ENCODE results near the gene ADAMTS8.

ADAMTS8 gene

DNA sequence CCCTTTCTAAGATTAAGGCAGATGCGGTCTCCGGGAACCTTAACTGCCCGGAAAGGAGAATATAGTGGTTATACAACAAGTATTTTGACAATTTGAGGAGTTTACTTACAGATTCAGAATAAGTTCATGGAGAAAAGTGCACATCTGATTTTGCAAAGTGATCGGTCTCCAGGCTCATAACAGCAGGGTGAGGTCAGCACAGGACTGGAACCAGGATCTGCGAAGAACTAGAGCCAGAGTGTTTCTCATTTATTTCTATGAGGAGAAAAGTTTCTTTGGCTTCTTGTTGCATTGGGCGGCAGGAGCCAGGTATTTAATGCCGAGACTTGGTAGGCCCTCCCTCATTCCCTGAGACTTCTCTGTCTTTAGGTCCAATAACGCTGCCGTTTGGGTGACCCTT, 23.8 kb upstream of the ADAMTS8 start:
- Mint-ChIP-seq H3K4me3 (peak overlapping the region; percentile 96 to 98 (median 98)), H3K4me1 (peaks cover 63% of the 10 kb centered on the region), H3K27ac (peak overlapping the region; percentile 31 to 82 (median 54)), H3K27me3 (ENCODE audit: low read depth) (peaks cover 15% of the 10 kb centered on the region), H3K9me3 (no peaks in the 10 kb centered on the region), H3K36me3 (ENCODE audit: low read depth) (peaks cover 50% of the 10 kb centered on the region)
- TF ChIP-seq, protein P1, sequence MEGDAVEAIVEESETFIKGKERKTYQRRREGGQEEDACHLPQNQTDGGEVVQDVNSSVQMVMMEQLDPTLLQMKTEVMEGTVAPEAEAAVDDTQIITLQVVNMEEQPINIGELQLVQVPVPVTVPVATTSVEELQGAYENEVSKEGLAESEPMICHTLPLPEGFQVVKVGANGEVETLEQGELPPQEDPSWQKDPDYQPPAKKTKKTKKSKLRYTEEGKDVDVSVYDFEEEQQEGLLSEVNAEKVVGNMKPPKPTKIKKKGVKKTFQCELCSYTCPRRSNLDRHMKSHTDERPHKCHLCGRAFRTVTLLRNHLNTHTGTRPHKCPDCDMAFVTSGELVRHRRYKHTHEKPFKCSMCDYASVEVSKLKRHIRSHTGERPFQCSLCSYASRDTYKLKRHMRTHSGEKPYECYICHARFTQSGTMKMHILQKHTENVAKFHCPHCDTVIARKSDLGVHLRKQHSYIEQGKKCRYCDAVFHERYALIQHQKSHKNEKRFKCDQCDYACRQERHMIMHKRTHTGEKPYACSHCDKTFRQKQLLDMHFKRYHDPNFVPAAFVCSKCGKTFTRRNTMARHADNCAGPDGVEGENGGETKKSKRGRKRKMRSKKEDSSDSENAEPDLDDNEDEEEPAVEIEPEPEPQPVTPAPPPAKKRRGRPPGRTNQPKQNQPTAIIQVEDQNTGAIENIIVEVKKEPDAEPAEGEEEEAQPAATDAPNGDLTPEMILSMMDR (IDR thresholded peaks at IDR 0.05; ENCODE audit: unreplicated experiment in 3 of 3) = no peak

DNA sequence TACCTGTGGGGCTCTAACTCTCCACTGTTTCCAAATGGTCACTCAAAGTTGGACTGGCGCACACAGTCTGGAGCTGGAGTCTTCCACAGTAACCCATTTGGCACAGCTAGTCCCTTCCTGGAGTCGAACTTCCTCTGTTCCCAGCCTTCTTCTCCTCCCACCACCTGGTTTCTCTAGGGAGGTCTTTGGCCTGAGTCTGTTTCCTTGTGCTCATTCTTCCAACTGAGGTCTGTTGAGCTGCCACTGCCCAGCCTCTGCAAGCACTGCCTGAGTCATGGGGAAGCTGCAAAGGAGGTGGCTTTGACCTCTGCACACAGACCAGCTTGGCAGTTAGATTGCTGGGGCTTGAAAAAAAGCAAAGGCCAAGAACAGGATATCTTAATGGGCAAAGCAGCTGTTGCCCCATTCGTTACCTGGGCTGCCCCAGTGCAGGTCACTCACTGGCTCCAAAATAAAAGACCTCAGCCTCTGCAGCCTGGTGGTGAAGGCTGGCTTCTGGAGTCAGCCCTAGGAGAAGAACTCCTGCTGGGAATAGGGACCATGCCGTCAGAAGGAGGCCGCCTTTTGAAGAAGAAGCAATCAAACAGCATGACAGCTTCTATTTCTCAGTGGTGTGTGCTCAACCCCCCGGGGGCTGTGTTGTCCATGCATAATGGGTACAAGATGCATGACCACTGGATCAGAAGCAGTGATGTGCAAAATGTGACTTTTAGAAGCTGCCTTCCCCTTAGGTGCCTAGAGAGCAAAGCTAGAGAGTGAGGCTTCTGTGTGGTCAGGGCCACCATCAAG, 23.0 kb upstream of the ADAMTS8 start:
- H3K27ac Mint-ChIP-seq = peak overlapping the region; percentile 82 to 93 (median 89)

DNA sequence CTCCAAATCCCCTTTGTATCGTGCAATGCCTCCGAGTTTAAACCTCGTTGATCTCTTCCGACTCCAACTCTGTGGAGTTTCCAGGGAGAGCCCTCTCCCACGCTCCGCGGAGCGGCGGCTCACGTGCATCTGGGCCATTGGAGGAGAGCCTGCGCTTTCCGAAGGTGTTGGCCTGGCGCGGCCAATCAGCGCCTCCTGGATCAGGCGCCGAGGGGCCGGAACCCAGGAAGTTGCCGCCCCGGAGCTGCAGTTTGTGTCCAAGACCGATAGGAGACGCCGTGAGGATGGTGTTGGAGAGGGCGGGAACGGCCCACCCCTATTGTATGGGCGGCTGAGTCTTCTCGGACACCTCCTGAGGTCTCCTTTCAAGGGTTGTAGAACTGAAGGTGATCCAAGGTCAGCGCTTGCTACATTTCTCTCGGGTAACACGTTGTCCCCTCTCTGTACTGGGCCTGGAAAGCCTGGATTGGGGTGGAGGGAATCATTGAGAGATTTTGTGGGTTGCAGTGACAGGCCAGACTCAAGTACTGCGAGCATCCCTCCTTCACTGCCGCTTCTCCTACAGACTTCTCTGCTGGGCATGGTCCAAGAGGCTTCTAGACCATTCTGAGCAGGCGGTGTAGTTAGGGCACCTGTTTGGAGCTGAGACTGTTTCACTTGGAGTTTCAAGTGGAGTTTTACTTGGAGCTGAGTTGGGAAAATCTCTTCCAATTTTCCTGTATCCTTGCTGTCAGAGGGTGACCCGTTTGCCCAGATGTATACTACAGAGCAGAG, 21.8 kb upstream of the ADAMTS8 start:
- Mint-ChIP-seq H3K27ac (peak overlapping the region; percentile 82 to 93 (median 89)), H3K9me3 (no peaks in the 10 kb centered on the region), H3K36me3 (ENCODE audit: low read depth) (peaks cover 42% of the 10 kb centered on the region), H3K4me1 (peaks cover 60% of the 10 kb centered on the region), H3K4me3 (peak overlapping the region; percentile 96 to 98 (median 98)), H3K27me3 (ENCODE audit: low read depth) (peaks cover 15% of the 10 kb centered on the region)
- TF ChIP-seq, protein P1 (IDR thresholded peaks at IDR 0.05; ENCODE audit: unreplicated experiment in 3 of 3) = peak; percentile 79 to 93 (median 90)

More for the DNA sequence above, 23.0 kb upstream of the ADAMTS8 start:
- Mint-ChIP-seq H3K4me1 (peaks cover 63% of the 10 kb centered on the region), H3K4me3 (peak overlapping the region; percentile 96 to 98 (median 98)), H3K9me3 (no peaks in the 10 kb centered on the region), H3K36me3 (ENCODE audit: low read depth) (peaks cover 45% of the 10 kb centered on the region), H3K27me3 (ENCODE audit: low read depth) (peaks cover 15% of the 10 kb centered on the region)
- TF ChIP-seq, protein P1 (IDR thresholded peaks at IDR 0.05; ENCODE audit: unreplicated experiment in 3 of 3) = no peak

DNA sequence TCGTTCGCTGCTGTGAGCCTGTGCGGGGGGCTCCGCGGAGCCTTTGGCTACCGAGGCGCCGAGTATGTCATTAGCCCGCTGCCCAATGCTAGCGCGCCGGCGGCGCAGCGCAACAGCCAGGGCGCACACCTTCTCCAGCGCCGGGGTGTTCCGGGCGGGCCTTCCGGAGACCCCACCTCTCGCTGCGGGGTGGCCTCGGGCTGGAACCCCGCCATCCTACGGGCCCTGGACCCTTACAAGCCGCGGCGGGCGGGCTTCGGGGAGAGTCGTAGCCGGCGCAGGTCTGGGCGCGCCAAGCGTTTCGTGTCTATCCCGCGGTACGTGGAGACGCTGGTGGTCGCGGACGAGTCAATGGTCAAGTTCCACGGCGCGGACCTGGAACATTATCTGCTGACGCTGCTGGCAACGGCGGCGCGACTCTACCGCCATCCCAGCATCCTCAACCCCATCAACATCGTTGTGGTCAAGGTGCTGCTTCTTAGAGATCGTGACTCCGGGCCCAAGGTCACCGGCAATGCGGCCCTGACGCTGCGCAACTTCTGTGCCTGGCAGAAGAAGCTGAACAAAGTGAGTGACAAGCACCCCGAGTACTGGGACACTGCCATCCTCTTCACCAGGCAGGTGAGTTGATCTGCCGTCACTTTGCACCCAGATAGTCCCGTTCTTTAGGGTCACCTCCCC, 21.0 kb upstream of the ADAMTS8 start:
- Mint-ChIP-seq H3K9me3 (no peaks in the 10 kb centered on the region), H3K27me3 (ENCODE audit: low read depth) (peaks cover 20% of the 10 kb centered on the region), H3K36me3 (ENCODE audit: low read depth) (peaks cover 37% of the 10 kb centered on the region), H3K4me3 (peak overlapping the region; percentile 96 to 98 (median 98)), H3K4me1 (peaks cover 59% of the 10 kb centered on the region), H3K27ac (peak overlapping the region; percentile 82 to 93 (median 89))
- TF ChIP-seq, protein P1 (IDR thresholded peaks at IDR 0.05; ENCODE audit: unreplicated experiment in 3 of 3) = no peak

DNA sequence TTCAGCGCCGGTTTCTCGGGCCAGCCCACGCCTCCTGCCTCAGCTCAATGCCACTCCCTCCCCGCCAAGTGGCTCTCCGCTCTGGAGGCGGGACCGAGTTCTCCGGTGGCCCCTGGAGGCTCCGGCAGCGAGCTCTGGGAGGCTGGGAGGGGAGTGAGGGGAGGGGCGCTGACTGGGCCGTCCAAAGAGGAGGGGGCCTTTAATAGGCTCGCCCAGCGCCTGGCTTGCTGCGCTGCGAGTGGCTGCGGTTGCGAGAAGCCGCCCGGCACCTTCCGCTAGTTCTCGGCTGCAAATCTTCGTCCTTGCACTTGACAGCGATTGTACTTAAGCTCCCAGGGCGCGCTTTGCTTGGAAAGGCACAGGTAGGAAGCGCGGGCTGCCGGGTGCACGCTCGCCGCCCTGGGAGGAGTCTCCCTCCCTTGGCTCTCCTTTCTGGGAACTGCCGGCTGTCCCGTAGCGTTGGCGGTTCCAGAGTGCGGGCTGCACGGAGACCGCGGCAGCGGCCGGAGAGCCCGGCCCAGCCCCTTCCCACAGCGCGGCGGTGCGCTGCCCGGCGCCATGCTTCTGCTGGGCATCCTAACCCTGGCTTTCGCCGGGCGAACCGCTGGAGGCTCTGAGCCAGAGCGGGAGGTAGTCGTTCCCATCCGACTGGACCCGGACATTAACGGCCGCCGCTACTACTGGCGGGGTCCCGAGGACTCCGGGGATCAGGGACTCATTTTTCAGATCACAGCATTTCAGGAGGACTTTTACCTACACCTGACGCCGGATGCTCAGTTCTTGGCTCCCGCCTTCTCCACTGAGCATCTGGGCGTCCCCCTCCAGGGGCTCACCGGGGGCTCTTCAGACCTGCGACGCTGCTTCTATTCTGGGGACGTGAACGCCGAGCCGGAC, 20.3 kb upstream of the ADAMTS8 start, which contains the start of gene ADAMTS15:
Gene ADAMTS15, plus strand, starts transcription at position 230 of the 894 bp plus-strand sequence. Its CDS starts 329 bp downstream, at position 559.
- Mint-ChIP-seq H3K9me3 (no peaks in the 10 kb centered on the region), H3K4me3 (peak within 1 kb of the TSS; percentile 96 to 98 (median 98)), H3K27ac (peak within 1 kb of the TSS; percentile 34 to 93 (median 68)), H3K36me3 (ENCODE audit: low read depth) (peaks cover 30% of the 10 kb centered on the region), H3K4me1 (peaks cover 60% of the 10 kb centered on the region), H3K27me3 (ENCODE audit: low read depth) (peaks cover 25% of the 10 kb centered on the region)
- TF ChIP-seq, protein P1 (IDR thresholded peaks at IDR 0.05; ENCODE audit: unreplicated experiment in 3 of 3) = no peak
